GM18867 (cell line): ENCODE measurements around the gene PPP4R3A.
"Not testable (repeated sequence)": the region's sequence is repeated elsewhere in the genome, so short reads cannot be mapped to it uniquely, and the experiment has no call there.

Experiments used
- ATAC-seq: cut with Tn5 transposase; IDR thresholded peaks from one replicate; pipeline ENCODE4 v1.9.1; 2021; ENCODE audit warnings: mild to moderate bottlenecking, moderate library complexity; ENCODE audit not compliant: unreplicated experiment

Gene PPP4R3A

GRCh38 chr14:91444335-91445020, 65.6 kb downstream of the PPP4R3A start:
- no peak for ATAC-seq

GRCh38 chr14:91439345-91439744, 70.8 kb downstream of the PPP4R3A start:
- no peak for ATAC-seq

GRCh38 chr14:91438845-91439244, 71.3 kb downstream of the PPP4R3A start:
- ATAC-seq = no peak

GRCh38 chr14:91436266-91436665, 73.8 kb downstream of the PPP4R3A start:
- ATAC-seq = not testable (repeated sequence)

- ATAC-seq = no peak
These were observed 80.7 kb downstream of the PPP4R3A start for GRCh38 chr14:91429385-91429784.

GRCh38 chr14:91428931-91429330, 81.2 kb downstream of the PPP4R3A start:
- ATAC-seq = not testable (repeated sequence)

GRCh38 chr14:91425531-91425944, 84.6 kb downstream of the PPP4R3A start:
- ATAC-seq = not testable (repeated sequence)

- no peak for ATAC-seq
These were observed 85.1 kb downstream of the PPP4R3A start for GRCh38 chr14:91424813-91425530.

GRCh38 chr14:91420686-91421085, 89.4 kb downstream of the PPP4R3A start:
- ATAC-seq = no peak

GRCh38 chr14:91419451-91419850, 90.7 kb downstream of the PPP4R3A start:
- no peak for ATAC-seq

GRCh38 chr14:91419044-91419397, 91.1 kb downstream of the PPP4R3A start:
- ATAC-seq = no peak

GRCh38 chr14:91418387-91419043, 91.6 kb downstream of the PPP4R3A start:
- no peak for ATAC-seq

- peak; percentile 41 for ATAC-seq
These were observed 92.1 kb downstream of the PPP4R3A start for GRCh38 chr14:91417983-91418386.

- ATAC-seq = peak; percentile 62
These were observed 92.8 kb downstream of the PPP4R3A start, which contains the start of gene CCDC88C for GRCh38 chr14:91417120-91417982. Gene CCDC88C, minus strand, starts transcription at chr14:91417820. Its CDS starts 130 bp downstream, at chr14:91417690.

- no peak for ATAC-seq
These were observed 93.4 kb downstream of the PPP4R3A start for GRCh38 chr14:91416744-91417119.

- peak; percentile 50 for ATAC-seq
These were observed 94.0 kb downstream of the PPP4R3A start for GRCh38 chr14:91415794-91416743.

GRCh38 chr14:91414475-91414833, 95.7 kb downstream of the PPP4R3A start:
- no peak for ATAC-seq

- no peak for ATAC-seq
These were observed 96.3 kb downstream of the PPP4R3A start for GRCh38 chr14:91413547-91414474.

GRCh38 chr14:91412939-91413338, 97.2 kb downstream of the PPP4R3A start:
- ATAC-seq = no peak
